ENCODE measurements around the gene GLRX3.

- no peak for TF ChIP-seq CTCF (IDR thresholded peaks at IDR 0.05)
- TF ChIP-seq POLR2A (IDR thresholded peaks at IDR 0.05): no peak
Measured at GRCh38 chr10:130137090-130137448, 878 bp downstream of the GLRX3 start.

Measured in right lobe of liver (tissue), 4 donors.